GM21529 (cell line): Measurements from ENCODE around the gene SPACA9.

ENCODE experiments used
- ATAC-seq: cut with Tn5 transposase; IDR thresholded peaks from one replicate; pipeline ENCODE4 v1.9.1; 2021; ENCODE audit not compliant: unreplicated experiment

SPACA9 gene

DNA sequence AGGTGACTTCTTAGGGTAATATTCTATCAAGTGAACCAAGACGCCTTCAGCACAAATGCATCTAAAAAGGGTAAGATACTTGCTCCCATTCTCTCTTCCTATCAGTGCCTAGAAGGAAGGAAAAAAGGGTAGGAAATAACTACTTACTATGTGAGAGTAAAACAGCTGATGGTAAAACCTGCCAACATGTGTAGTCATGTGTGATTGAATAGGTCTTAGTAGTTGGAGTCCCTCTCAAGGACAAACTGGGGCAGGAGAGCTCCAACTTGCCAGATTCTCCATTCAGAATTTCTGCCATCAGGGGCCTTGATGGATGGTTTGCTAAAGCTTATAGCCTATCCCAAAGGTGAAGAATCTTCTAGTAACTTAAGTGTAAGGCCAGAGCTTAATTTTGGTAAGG lies 60.5 kb downstream of the SPACA9 start:
- ATAC-seq, result no peak
